Measurements from ENCODE around the gene RRP12.

Gene RRP12

DNA sequence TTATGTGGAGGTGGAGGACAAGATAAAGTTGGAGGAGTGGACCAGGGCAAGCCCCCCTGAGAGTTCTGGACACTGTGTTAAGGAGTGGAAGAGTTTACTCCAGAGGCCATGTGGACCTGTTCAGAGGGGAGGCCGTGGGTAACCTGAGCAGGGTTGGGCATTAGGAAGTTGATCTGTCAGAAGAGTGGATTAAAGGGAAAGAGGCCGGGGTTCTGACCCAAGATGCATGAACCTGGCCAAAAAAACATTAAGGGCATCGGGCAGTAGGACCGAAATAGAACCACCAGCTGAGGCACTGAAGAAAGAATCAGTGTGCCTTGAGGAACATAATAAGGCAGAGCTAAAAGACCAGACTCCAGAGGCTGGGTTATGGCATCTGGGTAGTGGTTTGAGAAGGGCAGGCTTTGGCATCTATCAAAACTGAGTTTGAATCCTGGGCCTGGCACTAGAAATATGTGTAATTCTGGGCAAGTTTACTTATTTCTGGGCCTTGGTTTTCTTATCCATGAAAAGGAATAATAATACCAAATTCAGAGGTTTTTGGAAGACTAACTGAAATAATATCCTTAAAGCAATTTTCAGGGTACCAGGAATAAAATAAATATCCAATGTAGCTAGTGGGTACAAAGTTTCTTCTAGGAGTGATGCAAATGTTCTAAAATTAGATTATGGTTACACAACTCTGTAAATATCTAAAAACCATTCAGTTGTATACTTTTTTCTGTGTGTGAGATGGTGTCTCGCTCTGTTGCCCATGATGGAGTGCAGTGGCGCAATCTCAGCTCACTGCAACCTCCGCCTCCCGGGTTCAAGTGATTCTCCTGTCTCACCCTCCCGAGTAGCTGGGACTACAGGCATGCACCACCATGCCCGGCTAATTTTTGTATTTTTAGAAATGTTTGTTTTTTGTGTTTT, 93.0 kb downstream of the RRP12 start:
- no peak for DNase-seq

DNA sequence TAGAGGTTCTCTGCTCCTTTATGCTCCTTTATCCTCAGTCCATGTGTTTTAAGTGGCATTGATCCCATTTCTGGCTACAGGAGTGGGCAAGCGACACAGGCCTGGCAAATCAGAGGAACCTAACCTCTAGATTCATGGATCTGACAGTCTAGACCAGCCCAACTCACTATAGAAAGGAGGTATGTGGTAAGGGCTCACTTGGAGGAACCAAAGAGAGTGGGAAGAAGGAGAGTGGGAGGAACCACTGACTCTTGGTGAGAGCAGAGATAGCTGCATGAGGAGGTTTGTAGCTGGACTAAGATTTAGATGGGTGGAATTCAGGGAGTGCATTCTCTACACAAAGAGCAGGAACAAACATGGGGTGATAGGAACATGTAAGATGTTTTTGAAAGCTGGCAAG, 93.7 kb downstream of the RRP12 start:
- DNase-seq, result no peak

All from CD4-positive, alpha-beta T cell treated with Interleukin-15 for 1 hour (primary cell).